IMR-90 (cell line): ENCODE data around the gene MOXD1. TPM values are rescaled to one million over a fixed set of nuclear protein-coding genes. Genes with fewer than 3 reads are reported as not detected.

Experiments used
- ATAC-seq: fragments of 200-7000 bp; cut with Tn5 transposase; 2 replicates; pipeline ENCODE4 v1.9.1; 2020; ENCODE audit warnings: low read depth, mild to moderate bottlenecking, moderate library complexity
- BruUV-seq: library from RNA; stranded (reverse); fragments of 400-500 nt; replicated peaks from 2 replicates; lab custom pipeline; 2021; lab: Mats Ljungman, UMichigan
- CTCF ChIA-PET: fragments of 300-600 bp; formaldehyde crosslinking; extraction: SDS; loops from one replicate; lab custom pipeline; 2021; ENCODE audit warnings: antibody characterized with exemption; lab: Yijun Ruan, JAX
- POLR2A ChIA-PET: fragments of 300-600 bp; sonication (Branson Sonifier 250); formaldehyde crosslinking; loops from one replicate; lab custom pipeline; 2022; ENCODE audit warnings: antibody characterized with exemption; ENCODE audit not compliant: unreplicated experiment; lab: Charles Lee
- DNase-seq: peaks from one replicate; pipeline ENCODE4 v3.0.0; 2013
- H2AFZ ChIP-seq: replicated peaks from 2 replicates; pipeline ENCODE3; 2013; ENCODE audit warnings: low read length, mild to moderate bottlenecking; ENCODE audit not compliant: poor library complexity
- H2AK5ac ChIP-seq: 2 replicates; pipeline ENCODE4 v1.6.1; 2013; ENCODE audit warnings: low read depth, low read length, inconsistent platforms
- H2AK9ac ChIP-seq: replicated peaks from 2 replicates; pipeline ENCODE3; 2013; ENCODE audit warnings: mild to moderate bottlenecking, low read depth, low read length, moderate library complexity; ENCODE audit not compliant: poor library complexity
- H2BK120ac ChIP-seq: 2 replicates; pipeline ENCODE4 v1.6.1; 2013; ENCODE audit warnings: low read depth, low read length, inconsistent platforms
- H2BK15ac ChIP-seq: 3 replicates; pipeline ENCODE4 v1.6.1; 2013; ENCODE audit warnings: low read depth, low read length, inconsistent platforms
- H2BK20ac ChIP-seq: 2 replicates; pipeline ENCODE4 v1.6.1; 2013; ENCODE audit warnings: low read depth, mild to moderate bottlenecking, inconsistent platforms, low read length, moderate library complexity
- H2BK5ac ChIP-seq: 2 replicates; pipeline ENCODE4 v1.6.1; 2013; ENCODE audit warnings: mild to moderate bottlenecking, low read depth, low read length, inconsistent platforms; ENCODE audit not compliant: poor library complexity, severe bottlenecking
- H3K14ac ChIP-seq: replicated peaks from 2 replicates; pipeline ENCODE4 v1.6.1; 2013; ENCODE audit warnings: low read depth, low read length, inconsistent platforms
- H3K18ac ChIP-seq: 2 replicates; pipeline ENCODE4 v1.6.1; 2013; ENCODE audit warnings: low read depth, low read length, control low read depth
- H3K23ac ChIP-seq: 2 replicates; pipeline ENCODE4 v1.6.1; 2013; ENCODE audit warnings: low read depth, low read length, inconsistent platforms
- H3K27ac ChIP-seq: 2 replicates; pipeline ENCODE4 v1.5.1; 2013; ENCODE audit warnings: mild to moderate bottlenecking, control low read depth, low read length; ENCODE audit not compliant: insufficient read depth
- H3K27me3 ChIP-seq: 2 replicates; pipeline ENCODE4 v1.6.1; 2013; ENCODE audit warnings: low read length; ENCODE audit not compliant: control insufficient read depth, insufficient read depth
- H3K36me3 ChIP-seq: 2 replicates; pipeline ENCODE4 v1.6.1; 2013; ENCODE audit warnings: low read length, mixed read lengths; ENCODE audit not compliant: control insufficient read depth, insufficient read depth
- H3K4ac ChIP-seq: 2 replicates; pipeline ENCODE4 v1.6.1; 2013; ENCODE audit warnings: low read depth, low read length, inconsistent platforms
- H3K4me1 ChIP-seq: 2 replicates; pipeline ENCODE4 v1.6.1; 2013; ENCODE audit warnings: low read length, mixed read lengths; ENCODE audit not compliant: control insufficient read depth, insufficient read depth
- H3K4me2 ChIP-seq: 2 replicates; pipeline ENCODE4 v1.6.1; 2013; ENCODE audit warnings: low read depth, mild to moderate bottlenecking, control low read depth, low read length, moderate library complexity
- H3K4me3 ChIP-seq: 2 replicates; pipeline ENCODE4 v1.5.1; 2013; ENCODE audit warnings: low read depth, mild to moderate bottlenecking, control low read depth, low read length, moderate library complexity; ENCODE audit not compliant: insufficient read depth
- H3K56ac ChIP-seq: 2 replicates; pipeline ENCODE4 v1.6.1; 2013; ENCODE audit warnings: low read length, inconsistent platforms; ENCODE audit not compliant: insufficient read depth; ENCODE audit errors: extremely low read depth
- H3K79me1 ChIP-seq, 2 experiments: 2 replicates each; pipeline ENCODE4 v1.6.1; 2013; ENCODE audit warnings: low read length in 2 of 2, inconsistent platforms in 1 of 2, low read depth in 1 of 2
- H3K9ac ChIP-seq: 2 replicates; pipeline ENCODE4 v1.6.1; 2013; ENCODE audit warnings: low read depth, low read length, control low read depth
- H3K9me1 ChIP-seq: 2 replicates; pipeline ENCODE4 v1.6.1; 2013; ENCODE audit warnings: low read length, inconsistent platforms; ENCODE audit not compliant: insufficient read depth
- H3K9me3 ChIP-seq: 2 replicates; pipeline ENCODE4 v1.6.1; 2013; ENCODE audit warnings: low read length; ENCODE audit not compliant: control insufficient read depth, insufficient read depth
- H4K20me1 ChIP-seq: 2 replicates; pipeline ENCODE4 v1.6.1; 2013; ENCODE audit warnings: low read length, inconsistent platforms; ENCODE audit not compliant: insufficient read depth
- H4K5ac ChIP-seq: 2 replicates; pipeline ENCODE4 v1.6.1; 2013; ENCODE audit warnings: mild to moderate bottlenecking, low read depth, low read length, control low read depth
- H4K8ac ChIP-seq, 2 experiments: 2 replicates each; pipeline ENCODE4 v1.6.1; 2013; ENCODE audit warnings: low read depth in 2 of 2, low read length in 2 of 2, control low read depth in 1 of 2, inconsistent platforms in 1 of 2
- H4K91ac ChIP-seq: 2 replicates; pipeline ENCODE4 v1.6.1; 2013; ENCODE audit warnings: low read depth, low read length, inconsistent platforms; ENCODE audit not compliant: insufficient read depth
- FOS ChIP-seq: fragments of 150-350 bp; IDR thresholded peaks from 2 replicates; pipeline ENCODE4 v1.6.1; 2016; ENCODE audit warnings: low read depth, low read length
- MAZ ChIP-seq: IDR thresholded peaks from 2 replicates; pipeline ENCODE4 v1.6.1; 2012; ENCODE audit warnings: low read depth, mild to moderate bottlenecking, low read length, improper control_type of control experiment, moderate library complexity, borderline replicate concordance
- MXI1 ChIP-seq: IDR thresholded peaks from 2 replicates; pipeline ENCODE4 v1.6.1; 2012; ENCODE audit warnings: low read depth, mild to moderate bottlenecking, low read length, moderate library complexity, borderline replicate concordance
- NFE2L2 ChIP-seq: fragments of 150-350 bp; IDR thresholded peaks from 2 replicates; pipeline ENCODE4 v1.6.1; 2016; ENCODE audit warnings: low read depth, mild to moderate bottlenecking, low read length
- RCOR1 ChIP-seq: IDR thresholded peaks from 2 replicates; pipeline ENCODE4 v1.6.1; 2012; ENCODE audit warnings: mild to moderate bottlenecking, low read length, improper control_type of control experiment; ENCODE audit not compliant: insufficient replicate concordance
- SMC3 ChIP-seq: fragments of 150-350 bp; IDR thresholded peaks from 2 replicates; pipeline ENCODE4 v1.6.1; 2016; ENCODE audit warnings: low read depth, mild to moderate bottlenecking, antibody characterized with exemption, low read length, moderate library complexity
- WGBS, 2 experiments: methylation state at CpG; one replicate each; pipeline versions ENCODE4 v1.1.5 to v1.1.7; 2013; ENCODE audit warnings: missing lambda C conversion rate in 2 of 2; ENCODE audit not compliant: insufficient read length in 1 of 2; ENCODE audit errors: extremely low coverage in 2 of 2; 5-methylcytosine and 5-hydroxymethylcytosine counted together
- dilution Hi-C: fragments of 300-500 bp; cut with HindIII; formaldehyde crosslinking; loops from one replicate; pipeline ENCODE4 v1.14.3; 2018; ENCODE audit warnings: low sequenced_read_pairs; ENCODE audit not compliant: unreplicated experiment
- in situ Hi-C: fragments of 300-500 bp; cut with MboI; formaldehyde crosslinking; loops from 3 replicates; pipeline ENCODE4 v1.14.3; 2019; ENCODE audit warnings: low sequenced_read_pairs, inconsistent platforms, mixed read lengths
- intact Hi-C: fragments of 100-400 bp; cut with micrococcal nuclease; formaldehyde crosslinking; loops from 2 replicates; pipeline ENCODE4 v1.10.0; 2022
- polyA plus RNA-seq, 3 experiments: library from polyadenylated mRNA; depleted of rRNA; stranded (reverse); fragments of >200 nt; gene quantifications; 2 replicates each; pipeline ENCODE4 v1.2.3, GENCODE V29; 2012; ENCODE audit warnings: low replicate concordance in 1 of 3
- total RNA-seq: library from RNA; depleted of rRNA; stranded (reverse); fragments of >200 nt; gene quantifications from 2 replicates; pipeline ENCODE4 v1.2.3, GENCODE V29; 2012
- TF ChIP-seq, protein P1 (sequence below): fragments of 150-350 bp; IDR thresholded peaks from 2 replicates; pipeline ENCODE4 v1.6.1; 2017; ENCODE audit warnings: mild to moderate bottlenecking, antibody characterized with exemption, low read length, low read depth

Gene MOXD1
- total and polyA plus RNA-seq, 2 of the 4 experiments (the other 2 are of a cell fraction) = 10.0 to 19.4 TPM

DNA sequence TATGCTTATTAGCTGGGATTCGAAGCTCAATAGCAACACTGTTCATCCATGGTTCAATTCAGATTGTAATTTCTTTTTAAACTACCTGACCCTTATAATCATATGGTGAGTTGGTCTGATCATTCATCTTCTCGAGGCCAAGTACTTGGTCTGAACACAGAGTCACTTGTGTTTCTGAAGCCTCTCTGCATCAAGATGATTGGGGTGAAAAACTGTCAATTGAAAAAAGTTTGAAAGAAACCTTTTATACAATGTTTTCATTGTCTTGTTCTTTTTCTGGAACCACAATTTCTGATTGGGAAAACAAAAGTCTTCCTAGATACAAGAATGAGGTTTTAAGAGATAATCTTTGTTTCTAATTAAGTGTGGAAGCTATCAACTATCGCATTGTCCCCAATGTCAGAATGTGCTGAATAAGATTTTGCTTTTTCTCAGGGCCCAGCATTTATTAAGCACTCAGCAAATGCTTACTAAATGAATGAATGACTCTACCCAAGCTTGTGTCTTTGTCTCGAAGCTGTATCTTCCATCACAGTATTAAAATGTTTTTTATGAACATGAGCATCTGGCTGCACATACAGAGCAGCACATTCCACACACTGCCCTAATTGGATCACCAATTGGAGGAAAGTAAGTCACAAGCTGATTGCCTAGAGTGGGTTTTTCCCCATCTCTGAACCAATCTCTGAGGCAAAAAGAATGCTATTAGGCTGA is 45.0 kb upstream of the MOXD1 start:
- ChIA-PET POLR2A (no interaction called here), CTCF (no interaction called here)
- Histone ChIP-seq H4K8ac (peak overlapping the region in 1 of 2 experiments; percentile 10; a peak in 1 of 4 replicates), H2AFZ (no peak overlapping the region), H3K27me3 (no peaks in the 10 kb centered on the region), H2BK120ac (peak overlapping the region; percentile 79), H3K9me3 (no peaks in the 10 kb centered on the region; the same call in none of the 2 replicates), H2BK20ac (peak overlapping the region; percentile 67; the same call in 1 of the 2 replicates), H3K18ac (peak overlapping the region; percentile 36; the same call in 1 of the 2 replicates), H3K23ac (peak overlapping the region; percentile 75), H3K4me3 (no peak overlapping the region), H3K9me1 (0 out of 2 replicates have a peak, but pooled peaks cover 3% of the 10 kb centered on the region), H2AK5ac (peak overlapping the region; percentile 12; the same call in 1 of the 2 replicates), H3K9ac (no peak overlapping the region), H3K56ac (no peak overlapping the region), H3K4ac (peak overlapping the region; percentile 37; the same call in 1 of the 2 replicates), H3K4me2 (peak overlapping the region; percentile 55; the same call in 1 of the 2 replicates), H2AK9ac (no peak overlapping the region), H2BK5ac (peak overlapping the region; percentile 68), H2BK15ac (peak overlapping the region; percentile 36; the same call in 1 of the 3 replicates), H3K14ac (peak overlapping the region; percentile 81), H3K27ac (no peak overlapping the region), H3K79me1 (no peaks in the 10 kb centered on the region), H4K91ac (0 out of 2 replicates have a peak overlapping the region, but pooled peaks have one; percentile 11), H3K36me3 (no peaks in the 10 kb centered on the region), H4K5ac (peak overlapping the region; percentile 50; the same call in 1 of the 2 replicates), H4K20me1 (no peaks in the 10 kb centered on the region), H3K4me1 (0 out of 2 replicates have a peak, but pooled peaks cover 2% of the 10 kb centered on the region)
- intact Hi-C loops (no loop called here), in situ Hi-C loops (no loop called here), dilution Hi-C loops (no loop called here)
- BruUV-seq = no TSS peak
- no CpG with 5 or more reads among the region's 4 CpGs for WGBS, 2 experiments
- DNase-seq (no peak), ATAC-seq (no peak)
- no peak for TF ChIP-seq NFE2L2
- TF ChIP-seq MXI1 = no peak
- TF ChIP-seq SMC3 = no peak
- no peak for TF ChIP-seq MAZ
- TF ChIP-seq, protein P1, sequence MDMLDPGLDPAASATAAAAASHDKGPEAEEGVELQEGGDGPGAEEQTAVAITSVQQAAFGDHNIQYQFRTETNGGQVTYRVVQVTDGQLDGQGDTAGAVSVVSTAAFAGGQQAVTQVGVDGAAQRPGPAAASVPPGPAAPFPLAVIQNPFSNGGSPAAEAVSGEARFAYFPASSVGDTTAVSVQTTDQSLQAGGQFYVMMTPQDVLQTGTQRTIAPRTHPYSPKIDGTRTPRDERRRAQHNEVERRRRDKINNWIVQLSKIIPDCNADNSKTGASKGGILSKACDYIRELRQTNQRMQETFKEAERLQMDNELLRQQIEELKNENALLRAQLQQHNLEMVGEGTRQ = no peak
- no peak for TF ChIP-seq RCOR1
- no peak for TF ChIP-seq FOS
